Neural crest cell (in vitro differentiated cells): ENCODE measurements around the gene SLC15A2. TPM values are rescaled to one million over a fixed set of nuclear protein-coding genes. Genes with fewer than 3 reads are reported as not detected.

ENCODE experiments used
- DNase-seq: peaks from one replicate; pipeline ENCODE4 v3.0.0; 2021; ENCODE audit warnings: low read depth, mixed read lengths, low spot score
- H3K27ac Mint-ChIP-seq: one replicate; pipeline ENCODE4 v1.8.0; 2021; ENCODE audit warnings: mild to moderate bottlenecking, mixed read lengths; ENCODE audit not compliant: unreplicated experiment
- H3K27me3 Mint-ChIP-seq: 2 replicates; pipeline ENCODE4 v1.8.0; 2021; ENCODE audit warnings: low read depth, mild to moderate bottlenecking, mixed read lengths
- H3K36me3 Mint-ChIP-seq: 2 replicates; pipeline ENCODE4 v1.8.0; 2021; ENCODE audit warnings: low read depth, mild to moderate bottlenecking, mixed read lengths
- H3K4me1 Mint-ChIP-seq: 2 replicates; pipeline ENCODE4 v1.8.0; 2021; ENCODE audit warnings: mixed read lengths
- H3K4me3 Mint-ChIP-seq: one replicate; pipeline ENCODE4 v1.8.0; 2021; ENCODE audit warnings: mild to moderate bottlenecking, mixed read lengths
- H3K9me3 Mint-ChIP-seq: 2 replicates; pipeline ENCODE4 v1.8.0; 2021; ENCODE audit warnings: mixed read lengths
- total RNA-seq: library from RNA; stranded (reverse); gene quantifications from 2 replicates; pipeline ENCODE4 v1.2.1, GENCODE V29; 2021
- TF ChIP-seq, protein P1 (sequence below): fragments of 200-600 bp; sonication (generic); conservative IDR thresholded peaks from 2 replicates; pipeline ENCODE4 v1.5.0; 2021; ENCODE audit warnings: antibody characterized with exemption, mild to moderate bottlenecking

Gene SLC15A2
- total RNA-seq, 1 donor from 2014 or later, result 1.4 TPM

DNA sequence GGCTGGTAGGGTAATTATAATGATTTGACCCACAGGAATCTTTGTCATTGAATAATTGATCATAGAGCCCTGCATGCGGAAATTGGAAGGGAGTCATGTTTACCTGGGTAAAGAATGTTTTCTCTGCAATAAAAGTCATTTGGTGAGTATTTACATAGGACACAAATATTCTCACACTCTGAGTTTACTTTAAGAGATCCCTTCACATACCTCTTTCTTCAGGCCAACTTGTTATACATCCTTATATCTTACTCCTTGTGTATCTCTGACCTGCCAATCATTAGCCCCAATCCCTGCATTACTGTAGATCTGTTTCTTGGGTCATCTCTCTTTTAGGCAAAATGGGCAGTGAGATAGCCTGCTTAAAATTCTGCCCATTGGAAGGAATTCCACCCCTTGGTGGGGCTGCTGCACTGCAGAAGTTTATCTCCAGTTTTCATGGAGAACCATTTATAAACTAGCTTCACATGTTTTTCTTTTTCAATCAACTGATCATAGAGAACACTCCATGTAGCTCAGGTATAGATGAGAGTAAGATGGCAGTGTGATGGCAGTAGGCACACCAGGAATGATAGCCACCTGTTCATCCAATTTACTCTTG lies 81.6 kb downstream of the SLC15A2 start:
- Mint-ChIP-seq H3K9me3 (peaks cover 8% of the 10 kb centered on the region), H3K27me3 (peaks cover 2% of the 10 kb centered on the region), H3K27ac (no peak overlapping the region), H3K4me3 (no peak overlapping the region), H3K4me1 (no peaks in the 10 kb centered on the region), H3K36me3 (no peaks in the 10 kb centered on the region)
- DNase-seq, result no peak
- TF ChIP-seq, protein P1, sequence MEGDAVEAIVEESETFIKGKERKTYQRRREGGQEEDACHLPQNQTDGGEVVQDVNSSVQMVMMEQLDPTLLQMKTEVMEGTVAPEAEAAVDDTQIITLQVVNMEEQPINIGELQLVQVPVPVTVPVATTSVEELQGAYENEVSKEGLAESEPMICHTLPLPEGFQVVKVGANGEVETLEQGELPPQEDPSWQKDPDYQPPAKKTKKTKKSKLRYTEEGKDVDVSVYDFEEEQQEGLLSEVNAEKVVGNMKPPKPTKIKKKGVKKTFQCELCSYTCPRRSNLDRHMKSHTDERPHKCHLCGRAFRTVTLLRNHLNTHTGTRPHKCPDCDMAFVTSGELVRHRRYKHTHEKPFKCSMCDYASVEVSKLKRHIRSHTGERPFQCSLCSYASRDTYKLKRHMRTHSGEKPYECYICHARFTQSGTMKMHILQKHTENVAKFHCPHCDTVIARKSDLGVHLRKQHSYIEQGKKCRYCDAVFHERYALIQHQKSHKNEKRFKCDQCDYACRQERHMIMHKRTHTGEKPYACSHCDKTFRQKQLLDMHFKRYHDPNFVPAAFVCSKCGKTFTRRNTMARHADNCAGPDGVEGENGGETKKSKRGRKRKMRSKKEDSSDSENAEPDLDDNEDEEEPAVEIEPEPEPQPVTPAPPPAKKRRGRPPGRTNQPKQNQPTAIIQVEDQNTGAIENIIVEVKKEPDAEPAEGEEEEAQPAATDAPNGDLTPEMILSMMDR, result no peak

DNA sequence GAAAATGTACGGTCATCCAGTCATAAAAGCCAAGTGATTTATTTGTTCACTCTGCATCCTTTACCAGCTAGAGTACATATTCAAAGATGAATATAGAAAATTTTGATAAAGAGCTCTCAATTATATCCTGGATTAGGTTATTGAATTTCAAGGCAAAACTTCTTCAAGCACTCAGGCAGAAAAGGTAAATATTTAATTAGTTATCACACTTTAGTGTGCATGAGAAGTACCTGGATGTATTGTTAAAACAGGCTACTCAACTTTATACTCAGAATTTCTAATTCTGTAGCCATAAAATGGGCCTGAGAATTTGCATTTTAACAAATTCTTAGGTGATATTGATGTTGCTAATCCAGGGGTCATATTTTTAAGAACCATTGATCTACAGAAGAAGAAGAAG lies 82.5 kb downstream of the SLC15A2 start:
- H3K27me3 Mint-ChIP-seq, result peaks cover 2% of the 10 kb centered on the region

GRCh38 chr3:121979246-121979645 lies 85.0 kb downstream of the SLC15A2 start:
- peaks cover 2% of the 10 kb centered on the region for H3K27me3 Mint-ChIP-seq
- peaks cover 6% of the 10 kb centered on the region for H3K36me3 Mint-ChIP-seq
- peaks cover 13% of the 10 kb centered on the region for H3K9me3 Mint-ChIP-seq
- H3K4me1 Mint-ChIP-seq, result no peaks in the 10 kb centered on the region
- no peak for DNase-seq
- no peak overlapping the region for H3K27ac Mint-ChIP-seq
- TF ChIP-seq, protein P1, result no peak
- H3K4me3 Mint-ChIP-seq, result no peak overlapping the region

More for the DNA sequence above, 82.5 kb downstream of the SLC15A2 start:
- DNase-seq, result no peak
- Mint-ChIP-seq H3K4me1 (no peaks in the 10 kb centered on the region), H3K27ac (no peak overlapping the region), H3K4me3 (no peak overlapping the region), H3K9me3 (peaks cover 8% of the 10 kb centered on the region), H3K36me3 (no peaks in the 10 kb centered on the region)
- TF ChIP-seq, protein P1, result no peak

- TF ChIP-seq, protein P1, result no peak
- Mint-ChIP-seq H3K27ac (no peak overlapping the region), H3K9me3 (peaks cover 13% of the 10 kb centered on the region), H3K36me3 (peaks cover 8% of the 10 kb centered on the region), H3K27me3 (peaks cover 2% of the 10 kb centered on the region), H3K4me1 (no peaks in the 10 kb centered on the region), H3K4me3 (no peak overlapping the region)
- no peak for DNase-seq
Measured at GRCh38 chr3:121979734-121980449, 85.7 kb downstream of the SLC15A2 start.

DNA sequence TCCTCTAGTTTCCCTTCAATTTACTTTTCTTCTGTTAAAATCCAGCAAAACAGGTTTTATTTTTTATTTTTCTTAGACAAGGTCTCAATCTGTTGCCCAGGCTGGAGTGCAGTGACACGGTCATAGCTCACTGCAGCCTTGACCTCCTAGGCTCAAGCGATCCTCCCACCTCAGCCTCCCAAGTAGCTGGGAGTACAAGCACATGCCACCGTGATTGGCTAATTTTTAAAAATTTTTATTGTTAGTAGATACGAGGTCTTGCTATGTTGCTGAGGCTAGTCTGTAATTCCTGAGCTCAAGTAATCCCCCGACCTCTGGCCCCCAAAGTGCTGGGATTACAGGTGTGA lies 86.2 kb downstream of the SLC15A2 start:
- H3K4me1 Mint-ChIP-seq, result no peaks in the 10 kb centered on the region
- H3K9me3 Mint-ChIP-seq, result peaks cover 13% of the 10 kb centered on the region
- TF ChIP-seq, protein P1, result no peak
- H3K4me3 Mint-ChIP-seq, result no peak overlapping the region
- DNase-seq, result no peak
- H3K27me3 Mint-ChIP-seq, result peaks cover 2% of the 10 kb centered on the region
- no peak overlapping the region for H3K27ac Mint-ChIP-seq
- H3K36me3 Mint-ChIP-seq, result peaks cover 8% of the 10 kb centered on the region
